Measurements from ENCODE around the gene MSI2.
A peak's percentile ranks its signal among the peaks of the same experiment; 100 is the strongest.

MSI2 gene

DNA sequence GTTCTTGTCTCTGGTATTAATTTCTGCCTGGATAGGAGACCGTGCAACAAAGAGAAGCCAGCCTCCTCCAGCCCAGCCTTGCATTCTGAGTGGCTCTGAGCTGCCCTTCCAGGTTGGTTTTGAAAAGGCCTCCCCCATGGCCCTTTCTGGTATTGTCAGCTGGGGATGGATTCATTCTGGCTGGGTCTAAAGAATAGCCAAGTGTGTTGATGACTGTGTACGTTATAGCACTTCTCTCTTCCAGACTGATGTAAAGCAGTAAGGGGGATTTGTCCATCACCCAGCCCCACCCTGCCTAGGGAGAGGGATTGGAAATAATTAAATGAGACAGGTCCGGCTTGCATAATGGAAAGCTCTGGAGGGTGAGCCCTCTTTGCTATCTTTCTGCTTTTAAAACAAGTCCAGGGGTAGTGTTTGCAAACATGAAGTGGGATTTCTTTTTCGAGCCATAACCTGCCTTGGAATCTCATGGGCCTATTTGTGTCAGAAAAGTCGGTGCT, 146.4 kb downstream of the MSI2 start:
- no peak for DNase-seq

DNA sequence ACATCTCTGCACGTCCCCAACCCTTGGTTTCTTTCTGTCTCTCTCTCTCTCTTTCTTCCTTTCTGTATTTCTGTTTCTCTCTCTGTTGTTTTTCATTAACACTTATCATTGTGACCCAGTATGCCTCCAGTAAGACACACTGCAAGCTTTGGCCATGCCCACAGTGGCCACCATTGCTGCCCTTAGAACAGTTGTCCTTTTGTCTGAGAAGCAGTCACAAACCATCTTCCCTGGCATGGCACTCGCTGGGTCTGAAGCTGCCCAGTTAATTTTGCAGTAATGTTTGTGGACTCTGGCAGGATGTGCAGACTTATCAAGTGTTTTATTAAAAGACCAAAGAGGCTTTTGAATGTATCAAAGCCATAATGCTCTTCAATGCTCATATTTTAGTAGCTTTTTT, 146.9 kb downstream of the MSI2 start:
- DNase-seq, result no peak

DNA sequence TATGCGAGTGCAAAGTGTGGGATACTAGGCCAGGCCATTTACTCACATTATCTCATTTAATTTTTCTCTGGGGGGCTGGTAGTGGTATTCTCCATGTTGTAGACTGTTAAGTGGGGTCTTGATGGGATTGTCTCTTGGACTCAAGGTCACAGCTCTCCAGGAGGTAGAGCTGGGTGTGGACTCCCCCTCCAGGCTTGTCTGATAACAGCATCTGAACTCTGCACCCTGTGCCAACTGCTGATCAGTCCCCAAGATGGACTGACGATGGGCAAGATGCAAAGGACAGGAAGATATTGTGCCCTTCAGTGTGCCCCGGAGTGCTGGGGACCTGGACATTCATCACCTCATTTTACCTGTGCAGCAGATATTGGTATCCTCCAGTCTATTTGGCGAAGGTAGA, 147.8 kb downstream of the MSI2 start:
- no peak for DNase-seq

DNA sequence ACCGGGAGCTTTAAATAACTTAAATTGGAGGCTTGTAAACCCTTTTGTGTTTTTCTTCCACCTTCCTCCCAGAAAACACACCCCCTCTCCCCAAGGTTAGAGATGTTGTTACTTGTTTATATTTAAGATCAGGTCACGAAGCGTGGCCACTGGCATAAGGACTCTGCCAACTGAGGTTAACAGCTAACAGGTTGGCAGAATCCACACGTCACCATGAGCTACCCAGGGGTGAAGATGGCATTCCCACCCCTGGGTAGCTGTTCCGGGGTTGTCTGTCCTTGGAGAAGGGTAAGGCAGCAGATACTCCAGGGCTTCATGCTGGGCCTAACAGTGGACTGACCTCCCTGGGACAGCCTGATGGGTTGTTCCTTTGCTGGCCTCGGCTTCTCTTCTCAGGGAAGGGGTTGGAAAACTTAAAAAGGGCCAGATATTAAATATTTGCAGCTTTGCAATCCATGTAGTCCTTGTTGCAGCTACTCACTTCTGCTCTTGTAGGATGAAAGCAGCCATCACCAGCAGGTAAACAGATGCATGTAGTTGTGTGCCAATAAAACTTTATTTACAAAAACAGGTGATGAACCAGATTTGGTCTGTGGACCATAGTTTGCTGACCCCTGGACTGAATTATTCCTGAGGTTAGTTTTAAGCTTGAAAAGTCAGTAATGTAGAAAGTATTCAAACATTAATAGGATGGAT, 148.6 kb downstream of the MSI2 start:
- no peak for DNase-seq

DNA sequence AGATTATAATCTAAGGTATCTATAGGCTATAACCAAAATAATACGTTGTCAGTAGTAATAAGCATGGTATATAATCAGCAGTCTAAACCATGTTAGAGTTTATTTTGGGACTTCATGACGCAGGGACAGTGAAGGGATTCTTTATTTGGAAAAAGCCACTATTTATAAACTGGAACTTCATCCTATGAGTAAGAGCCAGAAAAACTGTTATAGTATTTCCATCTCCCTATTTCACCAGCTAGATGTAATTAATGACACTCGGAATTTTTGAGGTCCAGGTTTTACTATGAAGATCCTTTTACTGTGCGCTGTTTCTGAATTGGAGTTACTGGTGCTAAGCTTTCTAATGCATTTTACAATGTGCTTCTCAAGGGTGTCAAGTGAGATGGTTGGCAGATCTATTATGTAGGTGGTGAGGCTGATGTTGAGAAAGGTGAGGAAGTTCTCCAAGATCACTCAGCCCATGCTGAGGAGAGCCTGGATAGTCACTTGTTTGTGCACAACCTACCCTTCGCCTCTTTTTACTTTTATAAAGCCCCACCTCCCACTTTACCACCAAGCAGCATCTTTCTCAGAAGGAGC, 149.3 kb downstream of the MSI2 start:
- no peak for DNase-seq

DNA sequence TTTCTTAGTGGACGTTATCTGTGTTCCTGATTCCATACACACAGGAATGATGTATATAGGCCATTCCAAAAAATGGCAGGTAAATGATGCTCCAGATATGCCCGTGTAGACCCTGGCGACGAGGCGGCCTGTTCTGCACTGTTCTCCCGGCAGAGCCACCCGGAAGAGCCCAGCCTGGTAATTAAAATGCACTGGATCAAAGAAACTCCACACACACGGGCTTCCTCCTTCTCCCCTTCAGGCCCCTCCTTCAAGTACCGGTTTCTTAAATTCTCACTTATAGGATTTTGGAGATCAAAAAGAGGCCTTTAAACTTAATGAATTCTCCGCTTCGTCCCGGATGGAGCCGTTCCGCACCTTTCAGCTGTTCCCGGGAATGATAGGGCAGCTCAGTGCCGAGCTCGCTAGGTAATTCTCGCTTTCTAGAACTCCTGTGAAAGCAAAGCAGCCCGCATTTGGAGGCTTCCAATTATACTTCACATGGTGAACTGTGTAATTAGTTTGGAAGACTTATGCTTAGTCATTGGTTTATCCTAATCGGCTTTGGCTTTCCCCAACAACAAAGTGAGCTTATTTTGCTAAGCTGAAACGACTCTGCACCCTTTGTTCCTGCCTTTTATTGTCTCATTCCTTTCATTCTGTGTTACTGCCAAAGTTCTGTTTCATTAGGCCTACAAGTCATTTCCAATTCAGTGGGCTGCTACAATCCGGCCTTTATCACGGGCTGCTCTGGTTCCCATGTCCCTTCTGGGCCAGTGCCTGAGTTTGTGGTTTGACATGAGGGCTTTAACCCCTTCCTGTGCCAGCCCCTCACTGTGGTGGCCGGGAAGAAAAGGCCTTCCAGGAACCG, 150.0 kb downstream of the MSI2 start:
- no peak for DNase-seq

DNA sequence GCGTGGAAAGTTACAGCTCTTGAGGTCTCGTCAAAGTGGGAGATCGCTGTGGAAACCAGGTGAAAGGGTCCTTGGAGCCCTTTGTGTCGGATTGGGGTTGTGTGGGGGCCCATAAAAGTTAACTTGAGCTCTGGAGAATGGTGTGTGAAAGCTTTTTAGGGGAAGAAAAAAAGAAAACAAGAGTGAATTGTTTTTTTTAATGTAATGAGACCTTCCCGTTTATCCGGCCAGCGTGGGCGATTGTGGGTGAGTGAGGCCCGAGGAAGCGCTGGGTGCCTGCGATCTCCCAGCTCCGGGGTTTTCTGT, 150.6 kb downstream of the MSI2 start:
- DNase-seq, result no peak

DNA sequence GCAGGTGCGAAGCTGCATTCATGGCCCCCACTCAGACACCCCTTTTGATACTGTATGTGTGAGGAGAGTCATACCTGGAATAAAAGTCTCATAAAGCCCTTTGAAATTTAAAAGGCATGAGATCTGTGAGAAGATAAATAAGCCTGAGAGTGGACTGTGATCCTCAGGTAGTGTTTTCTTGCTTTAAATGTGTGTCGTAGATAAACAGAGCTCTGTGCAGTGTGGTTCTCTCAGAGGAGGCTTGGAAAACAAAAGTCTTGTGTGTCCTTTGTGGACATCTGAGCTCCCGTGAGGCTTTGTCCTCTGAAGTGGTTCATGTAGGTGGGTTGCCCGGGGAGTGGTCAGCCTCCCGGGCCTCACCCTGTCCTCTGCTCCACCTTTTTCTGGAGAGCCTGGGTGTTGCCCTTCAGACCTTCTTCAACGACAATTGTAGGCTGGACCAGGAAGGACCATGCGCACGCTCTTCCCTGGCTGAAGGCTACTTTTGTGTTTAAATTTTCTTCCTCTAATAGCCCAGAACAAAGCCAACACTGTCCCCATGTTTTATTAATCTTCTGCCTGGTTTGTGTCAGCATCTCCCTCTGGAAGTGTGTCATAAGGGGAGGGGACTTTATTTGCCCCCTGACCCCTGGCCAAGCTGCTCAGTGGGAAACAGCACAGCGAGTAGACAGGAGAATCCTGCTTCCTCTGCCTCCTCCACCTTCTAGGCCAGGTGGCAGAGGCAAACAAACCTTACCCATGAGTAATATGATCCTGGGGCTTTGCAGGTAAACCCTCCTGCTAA, 151.2 kb downstream of the MSI2 start:
- DNase-seq, result no peak

DNA sequence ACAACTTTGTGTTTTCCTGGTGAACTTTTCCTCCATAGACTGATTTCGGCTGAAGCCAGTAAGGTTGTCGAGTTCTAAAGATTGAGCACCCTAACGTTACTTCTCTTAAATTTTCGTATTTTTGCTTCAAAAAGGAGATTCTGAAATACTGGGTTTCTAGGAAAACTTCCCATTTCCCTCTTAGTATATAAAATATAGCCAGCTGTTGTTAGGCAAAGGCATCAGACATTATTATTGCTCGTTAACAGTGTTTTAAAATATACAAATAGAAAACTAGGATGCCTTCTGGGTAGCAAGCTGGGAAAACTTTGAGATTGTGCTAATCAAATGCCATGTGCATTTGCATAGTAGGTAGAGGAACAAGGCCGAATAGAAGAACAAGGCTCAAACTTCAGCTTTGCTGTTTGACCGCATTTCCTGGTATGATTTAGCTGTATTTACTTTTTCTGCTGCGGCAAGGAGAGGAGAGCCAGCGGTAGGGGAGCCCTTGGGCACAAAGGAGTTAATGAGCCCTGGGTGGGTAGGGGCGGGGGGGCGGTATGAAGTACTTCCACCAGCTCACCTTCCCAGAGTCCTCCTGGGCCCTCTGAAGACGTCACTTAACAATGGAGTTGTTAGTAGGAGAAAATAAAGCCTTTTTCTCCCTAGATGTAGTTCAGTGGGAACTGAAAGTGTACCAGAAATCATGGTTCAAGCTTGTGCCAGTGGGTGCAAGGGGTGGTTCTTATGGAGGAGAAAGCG, 151.9 kb downstream of the MSI2 start:
- DNase-seq, result peak; percentile 88

DNA sequence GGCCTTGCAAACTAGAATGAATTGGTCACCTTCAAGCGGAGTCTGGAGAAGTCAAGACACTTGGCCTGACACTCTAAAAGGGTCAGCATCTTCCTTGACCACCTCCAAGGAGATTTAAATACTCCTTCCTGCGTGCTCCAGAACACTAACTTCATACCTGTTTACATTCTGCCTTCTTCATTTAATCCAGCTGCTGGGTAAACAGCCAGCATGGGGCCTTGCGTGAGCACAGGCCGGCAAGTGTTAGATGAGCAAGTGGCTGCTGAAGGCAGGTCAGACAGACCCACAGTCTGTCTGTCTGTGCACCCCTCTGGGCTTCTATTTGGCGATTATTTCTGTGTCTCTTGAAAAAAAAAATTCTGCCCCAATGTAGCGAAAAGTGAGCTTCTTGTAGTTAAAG, 153.8 kb downstream of the MSI2 start:
- DNase-seq, result no peak

DNA sequence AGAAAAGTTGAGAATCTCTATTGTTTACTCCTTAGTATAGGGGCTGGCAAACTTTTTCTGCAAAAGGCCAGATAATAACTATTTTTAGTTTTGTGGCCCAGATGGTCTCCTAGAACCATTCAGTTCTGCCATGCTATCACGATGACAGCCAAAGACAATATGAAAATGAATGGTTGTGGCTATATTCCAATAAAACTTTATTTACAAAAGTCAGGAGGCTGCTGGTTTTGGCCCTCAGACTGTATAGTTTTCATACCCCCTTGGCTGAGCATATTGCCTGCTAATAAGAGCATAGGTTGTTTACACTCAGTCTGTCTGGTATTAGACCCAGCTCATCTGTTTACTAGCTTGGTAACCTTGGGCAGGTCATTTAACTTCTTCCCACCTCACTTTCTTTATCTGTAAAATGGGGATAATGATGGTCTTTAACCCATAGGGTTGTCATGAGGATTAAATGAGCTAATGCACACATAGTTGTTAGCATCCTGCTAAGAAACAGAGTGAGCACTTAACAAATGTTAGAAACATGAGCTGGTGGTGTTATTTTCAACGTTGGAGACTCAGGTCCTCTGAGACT, 156.3 kb downstream of the MSI2 start:
- DNase-seq, result no peak

DNA sequence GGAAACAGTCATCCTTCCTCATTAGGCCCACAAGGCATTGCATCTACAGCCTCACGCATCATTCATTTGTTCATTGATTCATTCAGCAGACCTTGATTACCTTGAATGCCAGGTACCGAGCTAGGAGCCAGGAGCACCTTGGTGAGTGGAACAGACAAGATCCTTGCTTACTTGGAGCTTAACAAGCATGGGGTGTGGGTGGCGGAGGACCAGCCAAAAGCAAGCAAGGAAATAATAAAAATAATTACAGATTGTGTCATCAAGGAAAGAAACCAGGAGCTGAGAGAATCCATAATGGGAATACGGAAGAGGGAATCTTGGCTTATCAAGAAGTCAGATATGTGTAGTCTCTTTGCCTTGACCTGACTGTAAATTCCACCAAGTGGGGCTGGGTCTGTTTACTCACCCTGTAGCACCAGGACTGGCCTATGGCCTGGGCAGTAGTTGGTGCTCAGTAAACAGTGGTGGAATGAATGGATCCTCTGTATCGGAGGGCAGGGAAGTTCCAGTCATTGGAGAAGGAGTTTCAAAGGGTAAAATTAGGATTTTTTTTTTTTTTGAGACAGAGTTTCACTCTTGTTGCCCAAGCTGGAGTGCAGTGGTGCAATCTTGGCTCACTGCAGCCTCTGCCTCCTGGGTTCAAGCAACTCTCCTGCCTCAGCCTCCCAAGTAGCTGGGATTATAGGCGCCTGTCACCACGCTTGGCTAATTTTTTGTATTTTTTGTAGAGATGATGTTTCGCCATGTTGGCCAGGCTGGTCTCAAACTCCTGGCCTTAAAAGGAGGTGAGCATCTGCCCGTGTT, 157.7 kb downstream of the MSI2 start:
- DNase-seq, result no peak

DNA sequence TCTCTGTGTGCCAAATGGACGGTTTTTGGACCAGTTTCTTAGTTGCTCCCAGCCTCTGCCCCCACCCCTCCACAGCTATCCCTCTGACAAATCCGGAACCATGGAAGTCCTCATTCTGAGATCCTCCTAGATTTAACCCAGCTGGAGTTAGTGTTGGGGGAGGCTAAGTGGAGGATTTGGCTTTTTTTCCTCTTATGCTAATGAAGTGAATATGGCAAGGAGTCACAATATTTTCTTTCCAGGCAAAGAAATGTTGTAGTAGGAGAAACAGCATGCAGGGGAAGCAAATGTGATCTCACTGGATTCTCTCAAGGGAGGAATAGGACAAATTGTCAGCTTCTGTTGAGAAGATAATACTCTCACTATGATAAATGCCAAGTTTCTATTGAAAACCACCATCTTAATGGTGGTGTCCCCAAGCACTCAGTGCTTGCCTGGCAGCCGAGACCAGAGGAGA, 159.5 kb downstream of the MSI2 start:
- no peak for DNase-seq

DNA sequence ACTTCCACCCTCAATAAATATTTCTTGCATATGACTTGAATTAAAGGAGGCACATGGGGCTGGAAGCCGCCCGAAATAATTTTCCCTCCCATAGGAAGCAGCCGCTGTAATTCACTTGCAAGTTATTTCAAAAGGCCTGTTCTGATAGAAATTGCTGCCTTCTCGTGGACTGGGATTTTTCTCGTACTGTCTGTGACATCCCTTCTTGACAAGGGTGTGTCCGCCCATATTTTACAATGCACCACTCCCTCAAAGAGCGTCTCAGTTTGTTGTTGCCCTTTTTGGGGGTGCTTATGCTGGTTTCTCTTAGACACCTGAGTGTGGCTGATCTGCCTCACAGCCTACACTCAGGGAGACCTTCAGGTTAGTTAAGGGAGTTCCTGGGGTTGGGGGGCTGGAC, 160.0 kb downstream of the MSI2 start:
- no peak for DNase-seq

DNA sequence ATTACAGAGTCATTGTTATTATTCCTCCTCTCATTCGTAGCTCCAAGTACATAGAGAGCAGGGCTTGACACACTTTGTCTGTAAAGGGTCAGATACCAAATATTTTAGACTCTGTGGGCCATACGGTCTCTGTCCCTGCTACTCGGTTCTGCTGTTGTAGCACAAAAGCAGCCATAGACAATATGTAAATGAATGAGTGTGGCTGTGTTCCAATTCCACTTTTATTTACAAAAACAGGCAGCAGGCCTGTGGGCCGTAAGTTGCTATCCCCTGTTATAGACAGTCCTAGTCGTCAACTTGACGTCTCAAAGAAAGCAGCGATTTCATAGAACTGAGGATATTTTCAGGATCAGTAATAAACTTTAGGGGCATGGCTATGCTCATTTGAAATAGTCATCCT, 161.6 kb downstream of the MSI2 start:
- no peak for DNase-seq

DNA sequence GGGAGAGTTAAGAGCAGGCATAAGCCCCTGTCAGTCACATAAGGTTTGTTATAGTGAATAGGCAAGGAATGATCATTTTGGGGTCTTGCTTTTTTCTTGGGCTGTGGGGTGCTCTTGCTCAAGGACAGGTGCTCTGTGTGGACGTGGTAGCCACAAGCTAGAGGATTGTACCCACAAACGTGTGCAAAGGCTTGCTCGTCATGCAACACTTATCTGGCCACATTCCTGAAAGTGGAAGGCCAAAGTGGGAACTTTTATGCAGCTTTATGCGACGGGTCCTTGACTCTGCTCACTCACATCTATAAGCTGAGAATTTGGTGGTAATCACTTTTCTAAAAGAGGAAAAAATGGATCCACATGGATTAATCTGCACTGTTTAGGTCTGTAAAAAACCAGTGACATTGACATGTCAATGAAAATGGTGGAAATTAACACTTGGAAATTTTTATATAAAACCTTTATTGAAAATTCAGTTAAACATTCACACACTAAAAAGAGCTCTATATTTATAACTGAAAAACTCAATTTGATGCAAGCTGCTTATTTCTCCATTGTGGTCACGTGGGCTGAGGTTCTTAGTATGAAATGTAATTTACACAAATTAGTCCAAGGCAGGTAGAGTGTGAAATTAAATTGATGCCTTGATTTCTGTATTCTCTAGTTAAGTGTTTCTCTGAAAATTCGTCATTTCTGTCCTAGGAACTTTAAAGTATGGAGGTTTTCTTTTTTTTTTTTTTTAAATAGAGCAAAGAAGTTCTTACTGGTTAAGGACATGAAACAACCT, 162.3 kb downstream of the MSI2 start:
- DNase-seq, result no peak

DNA sequence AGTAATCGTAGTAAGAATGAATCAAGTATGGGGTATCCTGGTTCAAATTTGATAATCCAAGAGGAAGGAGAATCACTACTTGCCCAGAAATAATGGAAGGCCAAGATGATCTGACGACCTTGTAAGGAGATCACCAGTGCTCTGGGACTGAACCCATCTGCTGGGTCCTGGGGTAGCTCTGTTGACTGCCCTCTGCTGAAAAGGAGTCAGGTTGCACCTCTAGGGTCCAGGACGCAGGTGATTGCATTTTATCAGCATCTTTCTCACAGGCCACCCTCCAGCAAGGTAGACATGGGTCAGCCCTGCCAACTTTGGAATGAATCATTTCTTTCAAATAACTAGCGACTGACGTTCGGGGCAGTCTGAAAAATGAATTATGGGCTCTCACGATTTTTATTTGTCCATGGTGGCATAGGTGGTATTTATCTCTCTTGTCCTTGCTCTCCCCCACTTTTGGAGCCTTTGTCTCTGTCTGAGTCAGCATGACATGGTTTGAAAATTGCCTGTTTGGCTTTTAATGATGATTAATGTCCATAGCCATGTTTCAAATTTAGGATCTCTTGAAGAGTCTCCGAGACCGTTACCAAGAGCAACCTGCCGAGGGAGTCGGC, 163.7 kb downstream of the MSI2 start:
- no peak for DNase-seq

DNA sequence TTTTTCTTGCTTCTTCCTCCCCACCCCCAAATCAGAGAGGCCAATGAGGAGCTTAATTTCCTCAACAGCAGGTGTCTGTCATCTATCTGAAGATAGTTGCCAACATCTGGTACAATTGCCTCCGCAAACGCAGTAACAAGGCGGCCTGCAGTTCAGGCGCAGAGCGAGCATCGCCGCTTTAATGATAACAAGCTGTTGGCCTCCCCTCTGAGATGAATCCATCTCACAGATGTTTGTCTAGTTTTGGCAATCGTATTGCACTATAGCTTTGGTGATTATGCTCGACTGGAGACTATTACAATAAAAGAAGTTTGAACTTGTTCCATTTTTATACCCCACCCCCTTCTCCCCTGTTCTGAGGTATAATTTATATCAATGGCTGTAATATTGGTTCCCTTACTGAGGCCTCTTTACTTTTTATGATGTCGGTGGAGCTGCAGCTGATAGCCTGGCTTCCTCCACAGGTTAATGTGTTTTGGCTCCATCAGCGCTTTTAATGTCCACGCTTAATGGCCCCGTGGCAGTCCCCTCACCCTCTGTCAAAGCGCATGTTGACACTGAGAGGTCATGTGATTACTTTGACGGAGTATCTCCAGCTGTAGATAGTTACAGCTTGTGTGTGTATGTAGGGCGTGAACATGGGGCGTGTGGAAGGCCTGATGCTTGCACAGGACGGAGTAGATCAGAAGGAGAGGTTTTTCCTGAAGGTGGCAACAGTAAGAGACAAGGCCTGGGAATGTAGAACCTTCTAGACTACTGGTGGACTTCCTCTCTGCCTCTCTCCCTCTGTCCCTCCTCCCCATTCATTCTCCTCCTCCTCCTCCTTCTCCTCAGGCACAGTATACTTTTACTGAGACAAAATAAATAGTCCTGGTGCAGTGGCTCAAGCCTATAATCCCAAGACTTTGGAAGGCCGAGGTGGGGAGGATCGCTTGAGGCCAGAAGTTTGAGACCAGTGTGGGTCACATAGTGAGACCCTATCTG, 164.7 kb downstream of the MSI2 start:
- peak; percentile 46 for DNase-seq

All from NCI-H1436 (cell line).